ENCODE measurements around the gene MT1G.
A peak's percentile ranks its signal among the peaks of the same experiment; 100 is the strongest.
"Not testable (repeated sequence)": the region's sequence is repeated elsewhere in the genome, so short reads cannot be mapped to it uniquely, and the experiment has no call there.

MT1G gene

GRCh38 chr16:56684926-56685590 lies 17.2 kb upstream of the MT1G start:
- DNase-seq (ENCODE audit: low read depth in 2 of 2): no peak

- DNase-seq (ENCODE audit: low read depth in 2 of 2): no peak
These were observed 16.5 kb upstream of the MT1G start for GRCh38 chr16:56684256-56684925.

GRCh38 chr16:56683424-56684172 lies 15.7 kb upstream of the MT1G start:
- DNase-seq (ENCODE audit: low read depth in 2 of 2): no peak

- DNase-seq (ENCODE audit: low read depth in 2 of 2): no peak
These were observed 15.0 kb upstream of the MT1G start for GRCh38 chr16:56682703-56683397.

GRCh38 chr16:56681939-56682702 lies 14.3 kb upstream of the MT1G start, which contains the start of gene MT1X:
TSS of gene MT1X (plus strand) at chr16:56682470. CDS start at chr16:56682541, 71 bp downstream.
- DNase-seq (ENCODE audit: low read depth in 2 of 2): peak; percentile 67 to 74

- DNase-seq (ENCODE audit: low read depth in 2 of 2): no peak
These were observed 12.0 kb upstream of the MT1G start for GRCh38 chr16:56679818-56680217.

- DNase-seq (ENCODE audit: low read depth in 2 of 2): no peak
These were observed 11.3 kb upstream of the MT1G start for GRCh38 chr16:56679078-56679730.

- DNase-seq (ENCODE audit: low read depth in 2 of 2): no peak
These were observed 9.6 kb upstream of the MT1G start for GRCh38 chr16:56677474-56677873.

GRCh38 chr16:56675685-56676210 lies 7.9 kb upstream of the MT1G start:
- peak; percentile 13 to 29 for DNase-seq (ENCODE audit: low read depth in 2 of 2)

- not testable (repeated sequence) for DNase-seq (ENCODE audit: low read depth in 2 of 2)
These were observed 6.7 kb upstream of the MT1G start for GRCh38 chr16:56674570-56674969.

GRCh38 chr16:56673921-56674320 lies 6.1 kb upstream of the MT1G start:
- DNase-seq (ENCODE audit: low read depth in 2 of 2): no peak

- DNase-seq (ENCODE audit: low read depth in 2 of 2): no peak
These were observed 5.1 kb upstream of the MT1G start for GRCh38 chr16:56672761-56673536.

GRCh38 chr16:56672171-56672570 lies 4.3 kb upstream of the MT1G start:
- DNase-seq (ENCODE audit: low read depth in 2 of 2): not testable (repeated sequence)

- DNase-seq (ENCODE audit: low read depth in 2 of 2): not testable (repeated sequence)
These were observed 3.8 kb upstream of the MT1G start for GRCh38 chr16:56671691-56672090.

- DNase-seq (ENCODE audit: low read depth in 2 of 2): no peak
These were observed 2.7 kb upstream of the MT1G start for GRCh38 chr16:56670620-56670934.

- DNase-seq (ENCODE audit: low read depth in 2 of 2): no peak
These were observed 2.2 kb upstream of the MT1G start for GRCh38 chr16:56669840-56670619.

GRCh38 chr16:56669005-56669839 lies 1.4 kb upstream of the MT1G start, which contains the start of gene MT1H:
TSS of gene MT1H (plus strand) at chr16:56669814. CDS start at chr16:56669885, 71 bp downstream.
- DNase-seq (ENCODE audit: low read depth in 2 of 2): no peak

All from stimulated activated CD8-positive, alpha-beta memory T cell treated with anti-CD3 and anti-CD28 coated beads, Interleukin-15, amount 100 ng/mL, for 4 hours (primary cell).